ENCODE data around the gene ROPN1L. TPM values are rescaled to one million over a fixed set of nuclear protein-coding genes. Genes with fewer than 3 reads are reported as not detected.

The ROPN1L gene
- total RNA-seq, 1 experiment from 2014 or later, result 0.66 TPM

DNA sequence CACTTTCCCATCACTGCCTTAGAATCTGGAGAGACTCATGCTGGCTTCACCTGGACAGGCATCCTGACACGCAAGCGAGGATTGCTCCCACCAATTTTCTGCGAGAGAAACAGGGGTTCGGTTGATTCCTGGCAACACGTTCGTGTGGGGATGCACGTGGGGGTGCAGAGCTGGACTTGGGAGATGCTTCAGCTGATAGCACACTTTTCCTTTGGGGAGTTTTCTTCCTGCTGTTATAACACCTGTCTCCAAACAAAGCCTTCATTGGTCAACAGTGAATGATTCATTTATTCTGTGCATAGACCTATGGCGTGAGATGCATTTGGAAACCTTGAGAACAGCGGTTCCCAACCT is 50.0 kb downstream of the ROPN1L start:
- no peak overlapping the region for H3K4me3 ChIP-seq (replicated peaks in 1 of 2; ENCODE audit: low read depth in 1 of 2, low read length in 2 of 2)
- ChIA-PET RAD21 (ENCODE audit: low non-redundant PET in 1 of 2, low total read pairs in 2 of 2, uncharacterized antibody in 2 of 2, unreplicated experiment in 2 of 2) (no interaction called here), CTCF (no interaction called here), POLR2A (no interaction called here)
- ATAC-seq, result no peak
- no peak for DNase-seq (ENCODE audit: low read depth, low spot score)
- H3K27ac ChIP-seq (ENCODE audit: low read depth, low read length), result no peak overlapping the region
- no peaks in the 10 kb centered on the region for H3K9me2 ChIP-seq (ENCODE audit: insufficient read depth)
- intact Hi-C loops (cut with micrococcal nuclease), result no loop called here
- no TSS peak for BruUV-seq (replicated peaks)
- no peaks in the 10 kb centered on the region for H3K27me3 ChIP-seq (ENCODE audit: insufficient read depth, low read length)
- no peaks in the 10 kb centered on the region for H4K20me1 ChIP-seq (ENCODE audit: insufficient read depth)
- no peaks in the 10 kb centered on the region for H3K79me2 ChIP-seq (ENCODE audit: insufficient read depth, low read length)
- H3K36me3 ChIP-seq (ENCODE audit: control insufficient read depth in 1 of 2, insufficient read depth in 2 of 2, low read length in 2 of 2), result no peaks in the 10 kb centered on the region
- no peak overlapping the region for H3K4me2 ChIP-seq (ENCODE audit: low read length)
- TF ChIP-seq RAD21 (IDR thresholded peaks at IDR 0.05; ENCODE audit: low read depth), result no peak
- no peak for TF ChIP-seq EZH2phosphoT487 (IDR thresholded peaks at IDR 0.05; ENCODE audit: borderline replicate concordance)
- TF ChIP-seq ZNF274 (IDR thresholded peaks at IDR 0.05; ENCODE audit: low read depth, low read length), result no peak
- TF ChIP-seq EZH2 (IDR thresholded peaks at IDR 0.05), result no peak
- no peak for TF ChIP-seq ZFX (IDR thresholded peaks at IDR 0.05)
- no peaks in the 10 kb centered on the region for H3K9me3 ChIP-seq (ENCODE audit: control insufficient read depth in 1 of 2, insufficient read depth in 1 of 2, low read depth in 1 of 2, low read length in 2 of 2)
- no peak overlapping the region for H2AFZ ChIP-seq (ENCODE audit: low read depth, low read length, poor library complexity, severe bottlenecking)
- no peak overlapping the region for H3K9ac ChIP-seq (ENCODE audit: low read length)
- peaks cover 4 to 22% of the 10 kb centered on the region in 2 experiments; a peak in 2 of 4 replicates for H3K4me1 ChIP-seq (ENCODE audit: control insufficient read depth in 1 of 2, insufficient read depth in 2 of 2, low read length in 2 of 2)

GRCh38 chr5:10493884-10494283 is 52.2 kb downstream of the ROPN1L start:
- H3K79me2 ChIP-seq (ENCODE audit: insufficient read depth, low read length), result no peaks in the 10 kb centered on the region
- no peaks in the 10 kb centered on the region for H3K27me3 ChIP-seq (ENCODE audit: insufficient read depth, low read length)
- no peaks in the 10 kb centered on the region for H3K9me2 ChIP-seq (ENCODE audit: insufficient read depth)
- DNase-seq (ENCODE audit: low read depth, low spot score) (no peak), ATAC-seq (no peak)
- TF ChIP-seq JUND (IDR thresholded peaks at IDR 0.05) (no peak), ZFX (IDR thresholded peaks at IDR 0.05) (no peak), SRF (IDR thresholded peaks at IDR 0.05; ENCODE audit: low read depth) (no peak), CEBPB (IDR thresholded peaks at IDR 0.05; ENCODE audit: low read depth) (no peak), REST (IDR thresholded peaks at IDR 0.05; ENCODE audit: low read depth) (no peak), ZBTB33 (IDR thresholded peaks at IDR 0.05; ENCODE audit: extremely low read depth, insufficient replicate concordance, low read length) (no peak), YY1 (IDR thresholded peaks at IDR 0.05; ENCODE audit: extremely low read depth, insufficient replicate concordance, low read depth, low read length) (no peak), CBX3 (IDR thresholded peaks at IDR 0.05; ENCODE audit: low read depth) (no peak), FOSL1 (IDR thresholded peaks at IDR 0.05; ENCODE audit: low read depth) (no peak), ZNF274 (IDR thresholded peaks at IDR 0.05; ENCODE audit: low read depth, low read length) (no peak), ELF1 (IDR thresholded peaks at IDR 0.05; ENCODE audit: borderline replicate concordance, low read depth) (no peak), EZH2 (IDR thresholded peaks at IDR 0.05) (no peak), RAD21 (IDR thresholded peaks at IDR 0.05; ENCODE audit: low read depth) (no peak)
- TF ChIP-seq, protein P1, sequence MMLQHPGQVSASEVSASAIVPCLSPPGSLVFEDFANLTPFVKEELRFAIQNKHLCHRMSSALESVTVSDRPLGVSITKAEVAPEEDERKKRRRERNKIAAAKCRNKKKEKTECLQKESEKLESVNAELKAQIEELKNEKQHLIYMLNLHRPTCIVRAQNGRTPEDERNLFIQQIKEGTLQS (IDR thresholded peaks at IDR 0.05), result no peak
- TF ChIP-seq, protein P2, sequence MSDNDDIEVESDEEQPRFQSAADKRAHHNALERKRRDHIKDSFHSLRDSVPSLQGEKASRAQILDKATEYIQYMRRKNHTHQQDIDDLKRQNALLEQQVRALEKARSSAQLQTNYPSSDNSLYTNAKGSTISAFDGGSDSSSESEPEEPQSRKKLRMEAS (IDR thresholded peaks at IDR 0.05), result no peak
- ChIA-PET RAD21 (ENCODE audit: low non-redundant PET in 1 of 2, low total read pairs in 2 of 2, uncharacterized antibody in 2 of 2, unreplicated experiment in 2 of 2) (no interaction called here), POLR2A (no interaction called here), CTCF (no interaction called here)
- no peak overlapping the region for H3K4me3 ChIP-seq (replicated peaks in 1 of 2; ENCODE audit: low read depth in 1 of 2, low read length in 2 of 2)
- intact Hi-C loops (cut with micrococcal nuclease), result no loop called here
- H4K20me1 ChIP-seq (ENCODE audit: insufficient read depth), result no peaks in the 10 kb centered on the region
- no TSS peak for BruUV-seq (replicated peaks)
- H2AFZ ChIP-seq (ENCODE audit: low read depth, low read length, poor library complexity, severe bottlenecking), result no peak overlapping the region
- H3K36me3 ChIP-seq (ENCODE audit: control insufficient read depth in 1 of 2, insufficient read depth in 2 of 2, low read length in 2 of 2), result no peaks in the 10 kb centered on the region
- H3K9ac ChIP-seq (ENCODE audit: low read length), result no peak overlapping the region
- H3K4me1 ChIP-seq (ENCODE audit: control insufficient read depth in 1 of 2, insufficient read depth in 2 of 2, low read length in 2 of 2), result peaks cover 0 to 10% of the 10 kb centered on the region in 2 experiments; a peak in 2 of 4 replicates
- no peak overlapping the region for H3K27ac ChIP-seq (ENCODE audit: low read depth, low read length)
- H3K9me3 ChIP-seq (ENCODE audit: control insufficient read depth in 1 of 2, insufficient read depth in 1 of 2, low read depth in 1 of 2, low read length in 2 of 2), result no peaks in the 10 kb centered on the region
- no peak overlapping the region for H3K4me2 ChIP-seq (ENCODE audit: low read length)

Measured in HCT116 (cell line).